Mesothelial cell of epicardium (in vitro differentiated cells): ENCODE data around the gene DGKH. TPM values are rescaled to one million over a fixed set of nuclear protein-coding genes. Genes with fewer than 3 reads are reported as not detected.

ENCODE experiments used
- DNase-seq, 2 experiments: peaks; one replicate each; pipeline ENCODE4 v3.0.0; 2021; ENCODE audit warnings: low spot score in 2 of 2; ENCODE audit not compliant: unreplicated experiment in 2 of 2
- H3K27ac Mint-ChIP-seq: 2 replicates; pipeline ENCODE4 v1.8.0; 2021; ENCODE audit warnings: mixed read lengths
- H3K27me3 Mint-ChIP-seq: 2 replicates; pipeline ENCODE4 v1.8.0; 2021; ENCODE audit warnings: low read depth, mixed read lengths
- H3K36me3 Mint-ChIP-seq: 2 replicates; pipeline ENCODE4 v1.8.0; 2021; ENCODE audit warnings: mixed read lengths
- H3K4me1 Mint-ChIP-seq: 2 replicates; pipeline ENCODE4 v1.8.0; 2021; ENCODE audit warnings: mixed read lengths
- H3K4me3 Mint-ChIP-seq: 2 replicates; pipeline ENCODE4 v1.8.0; 2021; ENCODE audit warnings: mild to moderate bottlenecking, moderate library complexity, mixed read lengths
- H3K9me3 Mint-ChIP-seq: 2 replicates; pipeline ENCODE4 v1.8.0; 2021; ENCODE audit warnings: mixed read lengths
- CTCF ChIP-seq: fragments of 200-600 bp; sonication (generic); IDR thresholded peaks from one replicate; pipeline ENCODE4 v1.5.0; 2021; ENCODE audit warnings: antibody characterized with exemption; ENCODE audit not compliant: unreplicated experiment
- total RNA-seq: library from RNA; stranded (reverse); gene quantifications from 3 replicates; pipeline ENCODE4 v1.2.1, GENCODE V29; 2021

Gene DGKH
- total RNA-seq, 1 donor from 2014 or later, result 9.2 TPM

- Mint-ChIP-seq H3K4me3 (no peak overlapping the region), H3K36me3 (peaks cover 3% of the 10 kb centered on the region), H3K27ac (no peak overlapping the region), H3K9me3 (peaks cover 7% of the 10 kb centered on the region), H3K4me1 (peaks cover 6% of the 10 kb centered on the region), H3K27me3 (no peaks in the 10 kb centered on the region)
- DNase-seq, result no peak
- TF ChIP-seq CTCF, result no peak
Observed at GRCh38 chr13:42146359-42146758, 97.9 kb downstream of the DGKH start.

GRCh38 chr13:42148538-42148937, 100.1 kb downstream of the DGKH start:
- H3K27me3 Mint-ChIP-seq, result no peaks in the 10 kb centered on the region
- no peak overlapping the region for H3K4me3 Mint-ChIP-seq
- no peaks in the 10 kb centered on the region for H3K36me3 Mint-ChIP-seq
- H3K4me1 Mint-ChIP-seq, result peaks cover 16% of the 10 kb centered on the region
- no peak for DNase-seq
- H3K9me3 Mint-ChIP-seq, result peaks cover 4% of the 10 kb centered on the region
- TF ChIP-seq CTCF, result no peak
- H3K27ac Mint-ChIP-seq, result no peak overlapping the region

- TF ChIP-seq CTCF, result no peak
- peaks cover 4% of the 10 kb centered on the region for H3K9me3 Mint-ChIP-seq
- no peak overlapping the region for H3K4me3 Mint-ChIP-seq
- no peaks in the 10 kb centered on the region for H3K27me3 Mint-ChIP-seq
- no peak overlapping the region for H3K27ac Mint-ChIP-seq
- DNase-seq, result no peak
- H3K36me3 Mint-ChIP-seq, result no peaks in the 10 kb centered on the region
- H3K4me1 Mint-ChIP-seq, result peaks cover 21% of the 10 kb centered on the region
Observed at GRCh38 chr13:42149136-42149535, 100.7 kb downstream of the DGKH start.

- Mint-ChIP-seq H3K36me3 (peaks cover 3% of the 10 kb centered on the region), H3K4me3 (no peak overlapping the region), H3K27ac (no peak overlapping the region), H3K4me1 (peaks cover 24% of the 10 kb centered on the region), H3K9me3 (no peaks in the 10 kb centered on the region), H3K27me3 (no peaks in the 10 kb centered on the region)
- no peak for TF ChIP-seq CTCF
- no peak for DNase-seq
Observed at GRCh38 chr13:42151781-42152180, 103.3 kb downstream of the DGKH start.

- DNase-seq, result no peak
Observed at GRCh38 chr13:42152495-42152894, 104.0 kb downstream of the DGKH start.

More at GRCh38 chr13:42152495-42152894, 104.0 kb downstream of the DGKH start:
- Mint-ChIP-seq H3K4me1 (peaks cover 24% of the 10 kb centered on the region), H3K36me3 (peaks cover 3% of the 10 kb centered on the region), H3K4me3 (no peak overlapping the region), H3K27ac (no peak overlapping the region), H3K9me3 (no peaks in the 10 kb centered on the region), H3K27me3 (no peaks in the 10 kb centered on the region)
- no peak for TF ChIP-seq CTCF
